ENCODE measurements around the gene RPS19. TPM values are rescaled to one million over a fixed set of nuclear protein-coding genes. Genes with fewer than 3 reads are reported as not detected.

The RPS19 gene
- total and polyA plus RNA-seq, 4 donors, result 1,039 to 4,419 (median 1,839) TPM

DNA sequence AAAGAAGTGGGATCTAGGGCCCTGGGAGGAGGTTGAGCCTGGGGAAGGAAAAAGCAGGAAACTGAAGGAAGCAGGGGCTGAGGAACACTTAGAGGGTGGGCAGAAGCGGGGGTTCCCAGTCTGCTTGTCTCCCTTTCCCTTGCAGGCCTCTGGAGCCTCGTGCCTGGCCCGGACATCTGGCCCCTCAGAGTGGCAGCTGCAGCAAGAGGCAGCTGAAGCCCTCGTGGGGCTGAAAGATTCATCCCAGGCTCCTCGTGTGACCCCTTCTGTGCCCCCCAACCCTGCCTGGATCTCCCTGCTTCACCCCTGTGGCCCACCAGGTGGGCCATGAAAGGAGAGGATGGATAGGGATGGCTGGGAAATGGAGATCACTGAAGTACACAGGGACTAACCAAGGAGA is 9.7 kb upstream of the RPS19 start:
- Histone ChIP-seq H3K9ac (ENCODE audit: insufficient read depth in 1 of 2, low read length in 2 of 2) (no peak overlapping the region), H3K9me3 (ENCODE audit: control insufficient read depth in 4 of 4, insufficient read depth in 3 of 4, low read length in 3 of 4) (no peaks in the 10 kb centered on the region), H3K27me3 (ENCODE audit: control insufficient read depth in 3 of 3, insufficient read depth in 3 of 3, low read length in 2 of 3) (peaks cover 0 to 6% (median 3%) of the 10 kb centered on the region in 3 donors), H3K27ac (ENCODE audit: low read depth in 1 of 2, low read length in 1 of 2) (no peak overlapping the region), H3K36me3 (ENCODE audit: control insufficient read depth in 4 of 4, insufficient read depth in 4 of 4, low read length in 4 of 4) (no peaks in the 10 kb centered on the region), H3K4me3 (no peak overlapping the region), H3K4me1 (ENCODE audit: control insufficient read depth in 5 of 5, insufficient read depth in 5 of 5, low read length in 5 of 5) (no peaks in the 10 kb centered on the region)
- WGBS, 2 donors, result 65 to 87% methylated on average over 5 of the region's 5 CpGs
- TF ChIP-seq, protein P1, sequence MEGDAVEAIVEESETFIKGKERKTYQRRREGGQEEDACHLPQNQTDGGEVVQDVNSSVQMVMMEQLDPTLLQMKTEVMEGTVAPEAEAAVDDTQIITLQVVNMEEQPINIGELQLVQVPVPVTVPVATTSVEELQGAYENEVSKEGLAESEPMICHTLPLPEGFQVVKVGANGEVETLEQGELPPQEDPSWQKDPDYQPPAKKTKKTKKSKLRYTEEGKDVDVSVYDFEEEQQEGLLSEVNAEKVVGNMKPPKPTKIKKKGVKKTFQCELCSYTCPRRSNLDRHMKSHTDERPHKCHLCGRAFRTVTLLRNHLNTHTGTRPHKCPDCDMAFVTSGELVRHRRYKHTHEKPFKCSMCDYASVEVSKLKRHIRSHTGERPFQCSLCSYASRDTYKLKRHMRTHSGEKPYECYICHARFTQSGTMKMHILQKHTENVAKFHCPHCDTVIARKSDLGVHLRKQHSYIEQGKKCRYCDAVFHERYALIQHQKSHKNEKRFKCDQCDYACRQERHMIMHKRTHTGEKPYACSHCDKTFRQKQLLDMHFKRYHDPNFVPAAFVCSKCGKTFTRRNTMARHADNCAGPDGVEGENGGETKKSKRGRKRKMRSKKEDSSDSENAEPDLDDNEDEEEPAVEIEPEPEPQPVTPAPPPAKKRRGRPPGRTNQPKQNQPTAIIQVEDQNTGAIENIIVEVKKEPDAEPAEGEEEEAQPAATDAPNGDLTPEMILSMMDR (IDR thresholded peaks at IDR 0.05; ENCODE audit: control extremely low read depth, extremely low read depth), result no peak
- no peak for DNase-seq
- no peak for ATAC-seq (ENCODE audit: insufficient read depth, low FRiP score)

DNA sequence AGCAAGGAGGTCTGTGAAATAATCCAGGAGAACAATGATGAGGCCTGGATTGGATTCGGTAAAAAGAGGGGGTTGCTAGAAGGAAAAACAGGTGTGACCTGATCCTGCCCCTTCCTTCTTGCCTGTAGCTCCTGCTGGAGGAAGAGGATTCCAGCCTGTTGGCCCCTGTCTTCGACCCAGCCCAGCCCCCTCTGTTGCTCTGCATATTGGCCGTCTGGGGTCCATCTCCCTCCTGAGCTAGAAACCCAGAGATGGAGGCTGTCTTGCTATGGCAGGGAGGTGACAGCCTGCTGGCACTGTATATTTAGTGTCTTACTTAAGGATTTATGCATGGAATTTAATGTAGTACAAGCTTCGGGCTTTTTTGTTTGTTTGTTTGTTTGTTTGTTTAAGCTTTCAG is 8.6 kb upstream of the RPS19 start:
- no peak for ATAC-seq (ENCODE audit: insufficient read depth, low FRiP score)
- no peaks in the 10 kb centered on the region for H3K4me1 ChIP-seq (ENCODE audit: control insufficient read depth in 5 of 5, insufficient read depth in 5 of 5, low read length in 5 of 5)
- H3K9me3 ChIP-seq (ENCODE audit: control insufficient read depth in 4 of 4, insufficient read depth in 3 of 4, low read length in 3 of 4), result no peaks in the 10 kb centered on the region
- H3K27me3 ChIP-seq (ENCODE audit: control insufficient read depth in 3 of 3, insufficient read depth in 3 of 3, low read length in 2 of 3), result peaks cover 0 to 6% (median 3%) of the 10 kb centered on the region in 3 donors
- TF ChIP-seq, protein P1 (IDR thresholded peaks at IDR 0.05; ENCODE audit: control extremely low read depth, extremely low read depth), result no peak
- 35 to 61% methylated on average over 4 of the region's 4 CpGs for WGBS, 2 donors
- H3K36me3 ChIP-seq (ENCODE audit: control insufficient read depth in 4 of 4, insufficient read depth in 4 of 4, low read length in 4 of 4), result no peaks in the 10 kb centered on the region
- H3K27ac ChIP-seq (ENCODE audit: low read depth in 1 of 2, low read length in 1 of 2), result no peak overlapping the region
- H3K4me3 ChIP-seq, result no peak overlapping the region
- no peak for DNase-seq
- no peak overlapping the region for H3K9ac ChIP-seq (ENCODE audit: insufficient read depth in 1 of 2, low read length in 2 of 2)

DNA sequence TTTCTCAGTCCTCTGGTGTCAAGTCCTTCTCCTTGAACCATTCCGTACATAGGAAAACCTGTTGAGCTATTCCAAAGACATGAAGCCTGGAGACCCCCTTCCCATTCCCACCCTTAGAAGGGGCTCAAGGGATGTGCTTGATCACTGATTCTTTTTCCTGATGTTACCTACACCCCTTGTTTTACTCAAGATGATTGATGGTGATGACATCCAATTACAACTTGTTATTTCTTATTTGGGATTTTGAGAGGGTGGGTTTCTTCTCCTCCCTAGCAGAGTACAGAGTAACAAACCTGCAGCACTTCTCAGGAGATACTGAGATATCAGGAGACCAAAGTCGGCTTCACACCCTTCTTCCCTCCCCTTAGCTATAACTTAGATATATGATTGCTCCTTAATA is 6.7 kb upstream of the RPS19 start:
- 66 to 91% methylated on average over 2 of the region's 2 CpGs for WGBS, 2 donors
- Histone ChIP-seq H3K27ac (ENCODE audit: low read depth in 1 of 2, low read length in 1 of 2) (no peak overlapping the region), H3K9me3 (ENCODE audit: control insufficient read depth in 4 of 4, insufficient read depth in 3 of 4, low read length in 3 of 4) (no peaks in the 10 kb centered on the region), H3K4me3 (no peak overlapping the region), H3K4me1 (ENCODE audit: control insufficient read depth in 5 of 5, insufficient read depth in 5 of 5, low read length in 5 of 5) (no peaks in the 10 kb centered on the region), H3K9ac (ENCODE audit: insufficient read depth in 1 of 2, low read length in 2 of 2) (no peak overlapping the region), H3K36me3 (ENCODE audit: control insufficient read depth in 4 of 4, insufficient read depth in 4 of 4, low read length in 4 of 4) (no peaks in the 10 kb centered on the region), H3K27me3 (ENCODE audit: control insufficient read depth in 3 of 3, insufficient read depth in 3 of 3, low read length in 2 of 3) (peaks cover 0 to 6% (median 3%) of the 10 kb centered on the region in 3 donors)
- DNase-seq, result no peak
- TF ChIP-seq, protein P1 (IDR thresholded peaks at IDR 0.05; ENCODE audit: control extremely low read depth, extremely low read depth), result no peak
- no peak for ATAC-seq (ENCODE audit: insufficient read depth, low FRiP score)

DNA sequence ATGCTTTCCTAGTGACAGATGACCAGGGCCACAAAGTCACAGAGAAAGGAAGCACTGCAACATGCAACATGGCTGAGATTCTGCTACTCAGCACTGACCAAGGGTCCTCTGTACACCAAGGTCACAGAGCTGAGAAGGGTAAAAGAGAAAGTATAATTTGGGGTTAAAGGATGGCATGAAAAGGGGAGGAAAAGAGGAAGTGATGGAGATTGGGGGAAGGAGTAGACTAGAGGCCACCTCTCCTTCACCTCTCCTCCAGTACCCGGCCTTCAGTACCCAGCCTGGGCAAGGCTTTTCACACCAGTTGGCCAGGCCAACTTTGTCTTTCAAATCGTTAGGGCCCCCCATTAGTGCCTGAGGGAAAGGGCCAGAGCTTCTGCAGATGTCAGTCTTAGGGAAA is 6.3 kb upstream of the RPS19 start:
- H3K9ac ChIP-seq (ENCODE audit: insufficient read depth in 1 of 2, low read length in 2 of 2), result no peak overlapping the region
- no peak overlapping the region for H3K4me3 ChIP-seq
- peaks cover 0 to 6% (median 3%) of the 10 kb centered on the region in 3 donors for H3K27me3 ChIP-seq (ENCODE audit: control insufficient read depth in 3 of 3, insufficient read depth in 3 of 3, low read length in 2 of 3)
- H3K36me3 ChIP-seq (ENCODE audit: control insufficient read depth in 4 of 4, insufficient read depth in 4 of 4, low read length in 4 of 4), result no peaks in the 10 kb centered on the region
- TF ChIP-seq, protein P1 (IDR thresholded peaks at IDR 0.05; ENCODE audit: control extremely low read depth, extremely low read depth), result no peak
- no peak overlapping the region for H3K27ac ChIP-seq (ENCODE audit: low read depth in 1 of 2, low read length in 1 of 2)
- no peaks in the 10 kb centered on the region for H3K4me1 ChIP-seq (ENCODE audit: control insufficient read depth in 5 of 5, insufficient read depth in 5 of 5, low read length in 5 of 5)
- no peak for ATAC-seq (ENCODE audit: insufficient read depth, low FRiP score)
- DNase-seq, result no peak
- H3K9me3 ChIP-seq (ENCODE audit: control insufficient read depth in 4 of 4, insufficient read depth in 3 of 4, low read length in 3 of 4), result no peaks in the 10 kb centered on the region
- 59 to 61% methylated on average over 2 of the region's 2 CpGs for WGBS, 2 donors

Measured in lung (tissue), 12 donors.